ENCODE results near the gene IPO13.

Gene IPO13

GRCh38 chr1:43987159-43987902 is 40.6 kb downstream of the IPO13 start:
- DNase-seq (ENCODE audit: low read depth in 2 of 2) = no peak

- no peak for DNase-seq (ENCODE audit: low read depth in 2 of 2)
These were observed 43.8 kb downstream of the IPO13 start for GRCh38 chr1:43990271-43991199.

- DNase-seq (ENCODE audit: low read depth in 2 of 2) = no peak
These were observed 44.4 kb downstream of the IPO13 start for GRCh38 chr1:43991200-43991475.

GRCh38 chr1:43991476-43992231 is 44.9 kb downstream of the IPO13 start, which contains the start of gene CCDC24:
Gene CCDC24, plus strand, starts transcription at chr1:43991599. Its CDS starts 280 bp downstream, at chr1:43991879.
- peak; percentile 38 to 59 for DNase-seq (ENCODE audit: low read depth in 2 of 2)

GRCh38 chr1:43992232-43992995 is 45.7 kb downstream of the IPO13 start:
- DNase-seq (ENCODE audit: low read depth in 2 of 2) = no peak

GRCh38 chr1:43993206-43993914 is 46.6 kb downstream of the IPO13 start:
- no peak for DNase-seq (ENCODE audit: low read depth in 2 of 2)

GRCh38 chr1:43994071-43994470 is 47.3 kb downstream of the IPO13 start:
- DNase-seq (ENCODE audit: low read depth in 2 of 2) = no peak

- DNase-seq (ENCODE audit: low read depth in 2 of 2) = no peak
These were observed 48.3 kb downstream of the IPO13 start for GRCh38 chr1:43994794-43995790.

GRCh38 chr1:43995984-43996732 is 49.4 kb downstream of the IPO13 start:
- DNase-seq (ENCODE audit: low read depth in 2 of 2) = no peak

- no peak for DNase-seq (ENCODE audit: low read depth in 2 of 2)
These were observed 50.0 kb downstream of the IPO13 start for GRCh38 chr1:43996733-43997115.

GRCh38 chr1:43997295-43997999 is 50.7 kb downstream of the IPO13 start:
- DNase-seq (ENCODE audit: low read depth in 2 of 2) = no peak

- no peak for DNase-seq (ENCODE audit: low read depth in 2 of 2)
These were observed 51.2 kb downstream of the IPO13 start for GRCh38 chr1:43998000-43998378.

GRCh38 chr1:43999455-43999854 is 52.7 kb downstream of the IPO13 start:
- DNase-seq (ENCODE audit: low read depth in 2 of 2) = no peak

- DNase-seq (ENCODE audit: low read depth in 2 of 2) = no peak
These were observed 53.4 kb downstream of the IPO13 start for GRCh38 chr1:44000122-44000665.

- no peak for DNase-seq (ENCODE audit: low read depth in 2 of 2)
These were observed 55.4 kb downstream of the IPO13 start for GRCh38 chr1:44002165-44002564.

- DNase-seq (ENCODE audit: low read depth in 2 of 2) = no peak
These were observed 55.9 kb downstream of the IPO13 start for GRCh38 chr1:44002606-44003157.

GRCh38 chr1:44008259-44008658 is 61.5 kb downstream of the IPO13 start:
- DNase-seq (ENCODE audit: low read depth in 2 of 2) = no peak

All from activated CD8-positive, alpha-beta memory T cell treated with anti-CD3 and anti-CD28 coated beads for 4 hours (primary cell).